C4-2B (cell line): Measurements from ENCODE around the gene AR.

Source experiments
- H3K27ac ChIP-seq: fragments of 450-650 bp; 2 replicates; pipeline ENCODE4 v1.5.1; 2017
- ZFX ChIP-seq: fragments of 450-650 bp; IDR thresholded peaks from 2 replicates; pipeline ENCODE4 v1.6.1; 2017
- TF ChIP-seq, protein P1 (sequence below): fragments of 450-650 bp; conservative IDR thresholded peaks from 2 replicates; pipeline ENCODE4 v1.5.1; 2017; ENCODE audit warnings: mild to moderate bottlenecking

Gene AR, protein sequence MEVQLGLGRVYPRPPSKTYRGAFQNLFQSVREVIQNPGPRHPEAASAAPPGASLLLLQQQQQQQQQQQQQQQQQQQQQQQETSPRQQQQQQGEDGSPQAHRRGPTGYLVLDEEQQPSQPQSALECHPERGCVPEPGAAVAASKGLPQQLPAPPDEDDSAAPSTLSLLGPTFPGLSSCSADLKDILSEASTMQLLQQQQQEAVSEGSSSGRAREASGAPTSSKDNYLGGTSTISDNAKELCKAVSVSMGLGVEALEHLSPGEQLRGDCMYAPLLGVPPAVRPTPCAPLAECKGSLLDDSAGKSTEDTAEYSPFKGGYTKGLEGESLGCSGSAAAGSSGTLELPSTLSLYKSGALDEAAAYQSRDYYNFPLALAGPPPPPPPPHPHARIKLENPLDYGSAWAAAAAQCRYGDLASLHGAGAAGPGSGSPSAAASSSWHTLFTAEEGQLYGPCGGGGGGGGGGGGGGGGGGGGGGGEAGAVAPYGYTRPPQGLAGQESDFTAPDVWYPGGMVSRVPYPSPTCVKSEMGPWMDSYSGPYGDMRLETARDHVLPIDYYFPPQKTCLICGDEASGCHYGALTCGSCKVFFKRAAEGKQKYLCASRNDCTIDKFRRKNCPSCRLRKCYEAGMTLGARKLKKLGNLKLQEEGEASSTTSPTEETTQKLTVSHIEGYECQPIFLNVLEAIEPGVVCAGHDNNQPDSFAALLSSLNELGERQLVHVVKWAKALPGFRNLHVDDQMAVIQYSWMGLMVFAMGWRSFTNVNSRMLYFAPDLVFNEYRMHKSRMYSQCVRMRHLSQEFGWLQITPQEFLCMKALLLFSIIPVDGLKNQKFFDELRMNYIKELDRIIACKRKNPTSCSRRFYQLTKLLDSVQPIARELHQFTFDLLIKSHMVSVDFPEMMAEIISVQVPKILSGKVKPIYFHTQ

DNA sequence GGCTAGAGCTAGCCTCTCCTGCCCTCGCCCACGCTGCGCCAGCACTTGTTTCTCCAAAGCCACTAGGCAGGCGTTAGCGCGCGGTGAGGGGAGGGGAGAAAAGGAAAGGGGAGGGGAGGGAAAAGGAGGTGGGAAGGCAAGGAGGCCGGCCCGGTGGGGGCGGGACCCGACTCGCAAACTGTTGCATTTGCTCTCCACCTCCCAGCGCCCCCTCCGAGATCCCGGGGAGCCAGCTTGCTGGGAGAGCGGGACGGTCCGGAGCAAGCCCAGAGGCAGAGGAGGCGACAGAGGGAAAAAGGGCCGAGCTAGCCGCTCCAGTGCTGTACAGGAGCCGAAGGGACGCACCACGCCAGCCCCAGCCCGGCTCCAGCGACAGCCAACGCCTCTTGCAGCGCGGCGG, at the start of gene AR:
Gene AR (plus strand): TSS at position 204 of the 400 bp plus-strand sequence. CDS start 1,126 bp downstream, outside the sequence.
- no peak for TF ChIP-seq ZFX
- TF ChIP-seq, protein P1, sequence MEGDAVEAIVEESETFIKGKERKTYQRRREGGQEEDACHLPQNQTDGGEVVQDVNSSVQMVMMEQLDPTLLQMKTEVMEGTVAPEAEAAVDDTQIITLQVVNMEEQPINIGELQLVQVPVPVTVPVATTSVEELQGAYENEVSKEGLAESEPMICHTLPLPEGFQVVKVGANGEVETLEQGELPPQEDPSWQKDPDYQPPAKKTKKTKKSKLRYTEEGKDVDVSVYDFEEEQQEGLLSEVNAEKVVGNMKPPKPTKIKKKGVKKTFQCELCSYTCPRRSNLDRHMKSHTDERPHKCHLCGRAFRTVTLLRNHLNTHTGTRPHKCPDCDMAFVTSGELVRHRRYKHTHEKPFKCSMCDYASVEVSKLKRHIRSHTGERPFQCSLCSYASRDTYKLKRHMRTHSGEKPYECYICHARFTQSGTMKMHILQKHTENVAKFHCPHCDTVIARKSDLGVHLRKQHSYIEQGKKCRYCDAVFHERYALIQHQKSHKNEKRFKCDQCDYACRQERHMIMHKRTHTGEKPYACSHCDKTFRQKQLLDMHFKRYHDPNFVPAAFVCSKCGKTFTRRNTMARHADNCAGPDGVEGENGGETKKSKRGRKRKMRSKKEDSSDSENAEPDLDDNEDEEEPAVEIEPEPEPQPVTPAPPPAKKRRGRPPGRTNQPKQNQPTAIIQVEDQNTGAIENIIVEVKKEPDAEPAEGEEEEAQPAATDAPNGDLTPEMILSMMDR, result no peak
- H3K27ac ChIP-seq, result peak within 1 kb of the TSS; percentile 99

DNA sequence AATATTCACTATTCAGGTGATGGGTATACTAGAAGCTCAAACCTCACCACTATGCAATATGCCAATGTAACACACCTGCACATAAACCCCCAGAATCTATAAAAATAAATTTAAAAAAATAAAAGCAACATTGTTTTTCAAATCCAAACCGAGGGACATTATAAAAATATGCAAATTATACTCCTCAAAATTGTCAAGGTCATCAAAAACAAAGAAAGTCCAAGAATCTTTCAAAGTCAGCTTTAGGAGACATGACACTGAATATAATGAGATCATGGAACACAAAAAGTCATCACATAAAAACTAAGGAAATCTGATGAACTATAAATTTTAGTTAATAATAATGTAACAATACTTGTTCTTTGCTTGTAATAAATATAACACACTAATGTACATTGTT, 43.2 kb upstream of the AR start:
- no peak overlapping the region for H3K27ac ChIP-seq
- TF ChIP-seq ZFX, result no peak
- TF ChIP-seq, protein P1, result no peak

- no peak for TF ChIP-seq ZFX
- TF ChIP-seq, protein P1, result no peak
- H3K27ac ChIP-seq, result no peak overlapping the region
These were observed 40.8 kb upstream of the AR start for GRCh38 chrX:67503004-67503403.

GRCh38 chrX:67503453-67503852, 40.4 kb upstream of the AR start:
- TF ChIP-seq ZFX, result no peak
- TF ChIP-seq, protein P1, result no peak
- no peak overlapping the region for H3K27ac ChIP-seq

- no peak overlapping the region for H3K27ac ChIP-seq
- TF ChIP-seq, protein P1, result no peak
- no peak for TF ChIP-seq ZFX
These were observed 23.1 kb upstream of the AR start for GRCh38 chrX:67520671-67521070.

DNA sequence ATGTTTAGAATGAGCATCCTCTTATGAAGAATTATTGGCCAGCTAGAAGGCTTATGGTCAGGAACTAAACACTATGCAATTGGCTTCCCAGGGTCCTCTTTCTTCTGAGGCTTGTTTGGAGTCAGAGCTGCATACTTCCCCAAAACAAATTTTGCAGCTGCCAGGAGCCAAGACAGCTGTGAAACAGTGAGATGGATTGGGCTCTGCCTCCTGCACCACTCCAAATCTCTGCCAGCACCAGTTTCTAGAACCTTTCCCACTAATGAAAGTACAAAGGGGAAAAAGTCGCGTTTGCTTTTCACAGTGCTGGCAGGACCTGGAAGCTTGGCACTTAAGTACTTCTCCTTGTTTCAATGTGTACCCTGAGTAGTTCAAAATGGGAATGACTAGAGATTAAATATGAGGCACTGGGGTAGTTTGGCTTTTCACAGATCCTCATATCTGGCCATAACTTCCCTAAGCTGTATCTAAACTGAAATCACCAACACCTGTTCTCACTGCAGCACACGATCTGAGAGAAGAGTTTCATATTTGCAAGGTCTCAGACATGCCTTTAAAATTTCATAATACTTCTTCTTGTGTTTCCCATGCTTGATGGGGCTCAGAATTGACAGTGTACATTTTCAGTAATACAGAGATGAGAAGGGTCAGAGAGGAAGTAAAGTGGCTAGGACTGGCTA, 20.7 kb upstream of the AR start:
- no peak overlapping the region; the same call in 1 of the 2 replicates for H3K27ac ChIP-seq
- TF ChIP-seq ZFX, result no peak
- TF ChIP-seq, protein P1, result no peak
